IMR-90 (cell line): ENCODE measurements around the gene NEDD4L. TPM values are rescaled to one million over a fixed set of nuclear protein-coding genes. Genes with fewer than 3 reads are reported as not detected.

ENCODE experiments used
- ATAC-seq: fragments of 200-7000 bp; cut with Tn5 transposase; 2 replicates; pipeline ENCODE4 v1.9.1; 2020; ENCODE audit warnings: low read depth, mild to moderate bottlenecking, moderate library complexity
- BruUV-seq: library from RNA; stranded (reverse); fragments of 400-500 nt; replicated peaks from 2 replicates; lab custom pipeline; 2021; lab: Mats Ljungman, UMichigan
- CTCF ChIA-PET: fragments of 300-600 bp; formaldehyde crosslinking; extraction: SDS; loops from one replicate; lab custom pipeline; 2021; ENCODE audit warnings: antibody characterized with exemption; lab: Yijun Ruan, JAX
- POLR2A ChIA-PET: fragments of 300-600 bp; sonication (Branson Sonifier 250); formaldehyde crosslinking; loops from one replicate; lab custom pipeline; 2022; ENCODE audit warnings: antibody characterized with exemption; ENCODE audit not compliant: unreplicated experiment; lab: Charles Lee
- DNase-seq: peaks from one replicate; pipeline ENCODE4 v3.0.0; 2013
- H2AFZ ChIP-seq: replicated peaks from 2 replicates; pipeline ENCODE3; 2013; ENCODE audit warnings: low read length, mild to moderate bottlenecking; ENCODE audit not compliant: poor library complexity
- H2AK5ac ChIP-seq: 2 replicates; pipeline ENCODE4 v1.6.1; 2013; ENCODE audit warnings: low read depth, low read length, inconsistent platforms
- H2AK9ac ChIP-seq: replicated peaks from 2 replicates; pipeline ENCODE3; 2013; ENCODE audit warnings: mild to moderate bottlenecking, low read depth, low read length, moderate library complexity; ENCODE audit not compliant: poor library complexity
- H2BK120ac ChIP-seq: 2 replicates; pipeline ENCODE4 v1.6.1; 2013; ENCODE audit warnings: low read depth, low read length, inconsistent platforms
- H2BK15ac ChIP-seq: 3 replicates; pipeline ENCODE4 v1.6.1; 2013; ENCODE audit warnings: low read depth, low read length, inconsistent platforms
- H2BK20ac ChIP-seq: 2 replicates; pipeline ENCODE4 v1.6.1; 2013; ENCODE audit warnings: low read depth, mild to moderate bottlenecking, inconsistent platforms, low read length, moderate library complexity
- H2BK5ac ChIP-seq: 2 replicates; pipeline ENCODE4 v1.6.1; 2013; ENCODE audit warnings: mild to moderate bottlenecking, low read depth, low read length, inconsistent platforms; ENCODE audit not compliant: poor library complexity, severe bottlenecking
- H3K14ac ChIP-seq: replicated peaks from 2 replicates; pipeline ENCODE4 v1.6.1; 2013; ENCODE audit warnings: low read depth, low read length, inconsistent platforms
- H3K18ac ChIP-seq: 2 replicates; pipeline ENCODE4 v1.6.1; 2013; ENCODE audit warnings: low read depth, low read length, control low read depth
- H3K23ac ChIP-seq: 2 replicates; pipeline ENCODE4 v1.6.1; 2013; ENCODE audit warnings: low read depth, low read length, inconsistent platforms
- H3K27ac ChIP-seq: 2 replicates; pipeline ENCODE4 v1.5.1; 2013; ENCODE audit warnings: mild to moderate bottlenecking, control low read depth, low read length; ENCODE audit not compliant: insufficient read depth
- H3K27me3 ChIP-seq: 2 replicates; pipeline ENCODE4 v1.6.1; 2013; ENCODE audit warnings: low read length; ENCODE audit not compliant: control insufficient read depth, insufficient read depth
- H3K36me3 ChIP-seq: 2 replicates; pipeline ENCODE4 v1.6.1; 2013; ENCODE audit warnings: low read length, mixed read lengths; ENCODE audit not compliant: control insufficient read depth, insufficient read depth
- H3K4ac ChIP-seq: 2 replicates; pipeline ENCODE4 v1.6.1; 2013; ENCODE audit warnings: low read depth, low read length, inconsistent platforms
- H3K4me1 ChIP-seq: 2 replicates; pipeline ENCODE4 v1.6.1; 2013; ENCODE audit warnings: low read length, mixed read lengths; ENCODE audit not compliant: control insufficient read depth, insufficient read depth
- H3K4me2 ChIP-seq: 2 replicates; pipeline ENCODE4 v1.6.1; 2013; ENCODE audit warnings: low read depth, mild to moderate bottlenecking, control low read depth, low read length, moderate library complexity
- H3K4me3 ChIP-seq: 2 replicates; pipeline ENCODE4 v1.5.1; 2013; ENCODE audit warnings: low read depth, mild to moderate bottlenecking, control low read depth, low read length, moderate library complexity; ENCODE audit not compliant: insufficient read depth
- H3K56ac ChIP-seq: 2 replicates; pipeline ENCODE4 v1.6.1; 2013; ENCODE audit warnings: low read length, inconsistent platforms; ENCODE audit not compliant: insufficient read depth; ENCODE audit errors: extremely low read depth
- H3K79me1 ChIP-seq, 2 experiments: 2 replicates each; pipeline ENCODE4 v1.6.1; 2013; ENCODE audit warnings: low read length in 2 of 2, inconsistent platforms in 1 of 2, low read depth in 1 of 2
- H3K9ac ChIP-seq: 2 replicates; pipeline ENCODE4 v1.6.1; 2013; ENCODE audit warnings: low read depth, low read length, control low read depth
- H3K9me1 ChIP-seq: 2 replicates; pipeline ENCODE4 v1.6.1; 2013; ENCODE audit warnings: low read length, inconsistent platforms; ENCODE audit not compliant: insufficient read depth
- H3K9me3 ChIP-seq: 2 replicates; pipeline ENCODE4 v1.6.1; 2013; ENCODE audit warnings: low read length; ENCODE audit not compliant: control insufficient read depth, insufficient read depth
- H4K20me1 ChIP-seq: 2 replicates; pipeline ENCODE4 v1.6.1; 2013; ENCODE audit warnings: low read length, inconsistent platforms; ENCODE audit not compliant: insufficient read depth
- H4K5ac ChIP-seq: 2 replicates; pipeline ENCODE4 v1.6.1; 2013; ENCODE audit warnings: mild to moderate bottlenecking, low read depth, low read length, control low read depth
- H4K8ac ChIP-seq, 2 experiments: 2 replicates each; pipeline ENCODE4 v1.6.1; 2013; ENCODE audit warnings: low read depth in 2 of 2, low read length in 2 of 2, control low read depth in 1 of 2, inconsistent platforms in 1 of 2
- H4K91ac ChIP-seq: 2 replicates; pipeline ENCODE4 v1.6.1; 2013; ENCODE audit warnings: low read depth, low read length, inconsistent platforms; ENCODE audit not compliant: insufficient read depth
- BHLHE40 ChIP-seq: fragments of 150-350 bp; IDR thresholded peaks from 2 replicates; pipeline ENCODE4 v1.6.1; 2016; ENCODE audit warnings: mild to moderate bottlenecking, low read depth, low read length
- CTCF ChIP-seq: conservative IDR thresholded peaks from 2 replicates; pipeline ENCODE4 v1.5.1; 2012; ENCODE audit warnings: mild to moderate bottlenecking, low read depth, low read length, improper control_type of control experiment
- FOS ChIP-seq: fragments of 150-350 bp; IDR thresholded peaks from 2 replicates; pipeline ENCODE4 v1.6.1; 2016; ENCODE audit warnings: low read depth, low read length
- RAD21 ChIP-seq: IDR thresholded peaks from 2 replicates; pipeline ENCODE4 v1.6.1; 2012; ENCODE audit warnings: low read length, improper control_type of control experiment
- RCOR1 ChIP-seq: IDR thresholded peaks from 2 replicates; pipeline ENCODE4 v1.6.1; 2012; ENCODE audit warnings: mild to moderate bottlenecking, low read length, improper control_type of control experiment; ENCODE audit not compliant: insufficient replicate concordance
- WGBS, 2 experiments: methylation state at CpG; one replicate each; pipeline versions ENCODE4 v1.1.5 to v1.1.7; 2013; ENCODE audit warnings: missing lambda C conversion rate in 2 of 2; ENCODE audit not compliant: insufficient read length in 1 of 2; ENCODE audit errors: extremely low coverage in 2 of 2; 5-methylcytosine and 5-hydroxymethylcytosine counted together
- dilution Hi-C: fragments of 300-500 bp; cut with HindIII; formaldehyde crosslinking; loops from one replicate; pipeline ENCODE4 v1.14.3; 2018; ENCODE audit warnings: low sequenced_read_pairs; ENCODE audit not compliant: unreplicated experiment
- in situ Hi-C: fragments of 300-500 bp; cut with MboI; formaldehyde crosslinking; loops from 3 replicates; pipeline ENCODE4 v1.14.3; 2019; ENCODE audit warnings: low sequenced_read_pairs, inconsistent platforms, mixed read lengths
- intact Hi-C: fragments of 100-400 bp; cut with micrococcal nuclease; formaldehyde crosslinking; loops from 2 replicates; pipeline ENCODE4 v1.10.0; 2022
- polyA plus RNA-seq, 3 experiments: library from polyadenylated mRNA; depleted of rRNA; stranded (reverse); fragments of >200 nt; gene quantifications; 2 replicates each; pipeline ENCODE4 v1.2.3, GENCODE V29; 2012; ENCODE audit warnings: low replicate concordance in 1 of 3
- total RNA-seq: library from RNA; depleted of rRNA; stranded (reverse); fragments of >200 nt; gene quantifications from 2 replicates; pipeline ENCODE4 v1.2.3, GENCODE V29; 2012
- TF ChIP-seq, protein P1 (sequence below): fragments of 150-350 bp; IDR thresholded peaks from 2 replicates; pipeline ENCODE4 v1.6.1; 2017; ENCODE audit warnings: mild to moderate bottlenecking, antibody characterized with exemption, low read length, low read depth

The NEDD4L gene
- total and polyA plus RNA-seq, 2 of the 4 experiments (the other 2 are of a cell fraction), result 10.0 to 10.9 TPM

- H3K4me3 ChIP-seq, result no peak overlapping the region
- no peak overlapping the region for H2BK120ac ChIP-seq
- no CpG with 5 or more reads among the region's 1 CpG for WGBS, 2 experiments
- H3K27me3 ChIP-seq, result no peaks in the 10 kb centered on the region
- in situ Hi-C loops (no loop called here), dilution Hi-C loops (no loop called here), intact Hi-C loops (no loop called here)
- no peak overlapping the region for H3K9ac ChIP-seq
- peaks cover 2% of the 10 kb centered on the region; the same call in 1 of the 2 replicates for H4K20me1 ChIP-seq
- ATAC-seq, result no peak
- H3K27ac ChIP-seq, result no peak overlapping the region
- peaks cover 7% of the 10 kb centered on the region for H3K9me1 ChIP-seq
- no peak overlapping the region for H3K4me2 ChIP-seq
- H4K5ac ChIP-seq, result no peak overlapping the region
- no peaks in the 10 kb centered on the region for H3K9me3 ChIP-seq
- no peaks in the 10 kb centered on the region for H3K36me3 ChIP-seq
- H3K4ac ChIP-seq, result no peak overlapping the region
- no peak overlapping the region for H3K18ac ChIP-seq
- ChIA-PET POLR2A (no interaction called here), CTCF (no interaction called here)
- no peak overlapping the region for H2BK15ac ChIP-seq
- no peak for DNase-seq
- H4K91ac ChIP-seq, result no peak overlapping the region
- no peak overlapping the region for H2BK5ac ChIP-seq
- H2BK20ac ChIP-seq, result no peak overlapping the region
- H3K4me1 ChIP-seq, result peaks cover 2% of the 10 kb centered on the region; the same call in 1 of the 2 replicates
- H2AFZ ChIP-seq, result no peak overlapping the region
- H3K79me1 ChIP-seq, result 0 out of 4 replicates have a peak, but pooled peaks cover 0 to 3% of the 10 kb centered on the region in 2 experiments
- no peak overlapping the region for H3K14ac ChIP-seq
- no peak overlapping the region for H3K56ac ChIP-seq
- H4K8ac ChIP-seq, result no peak overlapping the region
- no TSS peak for BruUV-seq
- no peak overlapping the region for H2AK9ac ChIP-seq
- H3K23ac ChIP-seq, result no peak overlapping the region
- TF ChIP-seq BHLHE40 (no peak), FOS (no peak), RAD21 (no peak), CTCF (no peak), RCOR1 (no peak)
- TF ChIP-seq, protein P1, sequence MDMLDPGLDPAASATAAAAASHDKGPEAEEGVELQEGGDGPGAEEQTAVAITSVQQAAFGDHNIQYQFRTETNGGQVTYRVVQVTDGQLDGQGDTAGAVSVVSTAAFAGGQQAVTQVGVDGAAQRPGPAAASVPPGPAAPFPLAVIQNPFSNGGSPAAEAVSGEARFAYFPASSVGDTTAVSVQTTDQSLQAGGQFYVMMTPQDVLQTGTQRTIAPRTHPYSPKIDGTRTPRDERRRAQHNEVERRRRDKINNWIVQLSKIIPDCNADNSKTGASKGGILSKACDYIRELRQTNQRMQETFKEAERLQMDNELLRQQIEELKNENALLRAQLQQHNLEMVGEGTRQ, result no peak
- H2AK5ac ChIP-seq, result no peak overlapping the region
Measured at GRCh38 chr18:58275176-58275575, 231.2 kb downstream of the NEDD4L start.
